Smooth muscle cell (in vitro differentiated cells): ENCODE data around the gene DEPP1. TPM values are rescaled to one million over a fixed set of nuclear protein-coding genes. Genes with fewer than 3 reads are reported as not detected.

ENCODE experiments used
- DNase-seq: peaks from one replicate; lab custom pipeline; 2025; ENCODE audit not compliant: unreplicated experiment; lab: John Stamatoyannopoulos, UW
- H2AFZ ChIP-seq: fragments of 200-600 bp; sonication (generic); 2 replicates; pipeline ENCODE4 v1.6.0; 2016; ENCODE audit warnings: antibody characterized with exemption, low read depth, mild to moderate bottlenecking
- H3F3A ChIP-seq: fragments of 200-600 bp; sonication (generic); 2 replicates; pipeline ENCODE4 v1.6.0; 2017; ENCODE audit warnings: antibody characterized with exemption, low read depth
- H3K27ac ChIP-seq: fragments of 200-600 bp; sonication (generic); 2 replicates; pipeline ENCODE4 v1.5.1; 2016; ENCODE audit warnings: low read depth, mild to moderate bottlenecking
- H3K27me3 ChIP-seq: fragments of 200-600 bp; sonication (generic); 2 replicates; pipeline ENCODE4 v1.6.1; 2016; ENCODE audit warnings: low read depth, mild to moderate bottlenecking
- H3K36me3 ChIP-seq: fragments of 200-600 bp; sonication (generic); 2 replicates; pipeline ENCODE4 v1.5.1; 2016; ENCODE audit warnings: low read depth
- H3K4me1 ChIP-seq: fragments of 200-600 bp; sonication (generic); 2 replicates; pipeline ENCODE4 v1.5.1; 2016; ENCODE audit warnings: low read depth
- H3K4me2 ChIP-seq: fragments of 200-600 bp; sonication (generic); 2 replicates; pipeline ENCODE4 v1.6.0; 2016; ENCODE audit warnings: mild to moderate bottlenecking
- H3K4me3 ChIP-seq: fragments of 200-600 bp; sonication (generic); 2 replicates; pipeline ENCODE4 v1.5.1; 2016; ENCODE audit warnings: mild to moderate bottlenecking
- H3K79me2 ChIP-seq: fragments of 200-600 bp; sonication (generic); 2 replicates; pipeline ENCODE4 v1.6.0; 2016; ENCODE audit warnings: low read depth, mild to moderate bottlenecking
- H3K9ac ChIP-seq: fragments of 200-600 bp; sonication (generic); 2 replicates; pipeline ENCODE4 v1.6.0; 2016; ENCODE audit warnings: low read depth
- H3K9me3 ChIP-seq: fragments of 200-600 bp; sonication (generic); replicated peaks from 2 replicates; pipeline ENCODE4 v1.5.1; 2016; ENCODE audit warnings: low read depth
- H4K20me1 ChIP-seq: fragments of 200-600 bp; sonication (generic); 2 replicates; pipeline ENCODE4 v1.6.0; 2016; ENCODE audit warnings: low read depth
- CTCF ChIP-seq: fragments of 200-600 bp; sonication (generic); IDR thresholded peaks from 2 replicates; pipeline ENCODE4 v1.5.1; 2017; ENCODE audit warnings: borderline replicate concordance, mild to moderate bottlenecking, antibody characterized with exemption; ENCODE audit not compliant: insufficient read depth, poor library complexity, severe bottlenecking
- WGBS: methylation state at CpG from one replicate; pipeline ENCODE4 v1.1.7; 2016; ENCODE audit warnings: low lambda C conversion rate; 5-methylcytosine and 5-hydroxymethylcytosine counted together
- polyA plus RNA-seq: library from polyadenylated mRNA; unstranded; fragments of >200 nt; fragmentation: Nextera tagmentation; extraction: Ambion mirVana; gene quantifications from 2 replicates; pipeline ENCODE4 v1.2.1, GENCODE V29; 2016
- total RNA-seq: library from RNA; depleted of rRNA; stranded (reverse); fragments of >200 nt; gene quantifications from 2 replicates; pipeline ENCODE4 v1.2.3, GENCODE V29; 2014

Gene DEPP1
- total and polyA plus RNA-seq, 2 experiments from 2014 or later = 12.9 to 13.2 TPM

- H4K20me1 ChIP-seq = no peaks in the 10 kb centered on the region
- H3K9ac ChIP-seq = no peak overlapping the region
- no peaks in the 10 kb centered on the region for H3K79me2 ChIP-seq
- H3K27me3 ChIP-seq = no peaks in the 10 kb centered on the region
- peaks cover 2% of the 10 kb centered on the region for H3F3A ChIP-seq
- H3K4me2 ChIP-seq = no peak overlapping the region
- TF ChIP-seq CTCF = no peak
- H3K4me3 ChIP-seq = no peak overlapping the region
- no peak for DNase-seq
- no peak overlapping the region for H3K27ac ChIP-seq
- peaks cover 9% of the 10 kb centered on the region for H3K4me1 ChIP-seq
- no peaks in the 10 kb centered on the region for H3K36me3 ChIP-seq
- no peaks in the 10 kb centered on the region for H3K9me3 ChIP-seq
- H2AFZ ChIP-seq = no peak overlapping the region
- 97% methylated on average over 11 of the region's 11 CpGs for WGBS
Observed at GRCh38 chr10:44971434-44971833, 7.2 kb downstream of the DEPP1 start.

GRCh38 chr10:44970812-44971395 lies 7.7 kb downstream of the DEPP1 start:
- Histone ChIP-seq H3K79me2 (no peaks in the 10 kb centered on the region), H4K20me1 (no peaks in the 10 kb centered on the region), H3K4me3 (no peak overlapping the region), H2AFZ (no peak overlapping the region), H3K27me3 (no peaks in the 10 kb centered on the region), H3K4me2 (no peak overlapping the region), H3K9ac (no peak overlapping the region), H3F3A (no peaks in the 10 kb centered on the region), H3K4me1 (peaks cover 8% of the 10 kb centered on the region), H3K36me3 (no peaks in the 10 kb centered on the region), H3K27ac (no peak overlapping the region), H3K9me3 (no peaks in the 10 kb centered on the region)
- no peak for DNase-seq
- TF ChIP-seq CTCF = no peak
- 96% methylated on average over 8 of the region's 8 CpGs for WGBS

- Histone ChIP-seq H3K4me3 (no peak overlapping the region), H3F3A (no peaks in the 10 kb centered on the region), H4K20me1 (no peaks in the 10 kb centered on the region), H3K36me3 (no peaks in the 10 kb centered on the region), H3K9me3 (no peaks in the 10 kb centered on the region), H2AFZ (no peak overlapping the region), H3K27ac (no peak overlapping the region), H3K4me1 (peaks cover 9% of the 10 kb centered on the region), H3K27me3 (no peaks in the 10 kb centered on the region), H3K79me2 (no peaks in the 10 kb centered on the region), H3K4me2 (no peak overlapping the region), H3K9ac (no peak overlapping the region)
- WGBS = 94% methylated on average over 9 of the region's 9 CpGs
- TF ChIP-seq CTCF = no peak
- no peak for DNase-seq
Observed at GRCh38 chr10:44969854-44970253, 8.8 kb downstream of the DEPP1 start.
